ENCODE measurements around the gene KLC3.

KLC3 gene

GRCh38 chr19:45298264-45298663, 42.3 kb upstream of the KLC3 start:
- no peak for TF ChIP-seq CTCF (conservative IDR thresholded peaks at IDR 0.05; ENCODE audit: low read depth, low read length)
- DNase-seq (ENCODE audit: low read depth): no peak
- H3K4me3 ChIP-seq (ENCODE audit: low read length): no peak overlapping the region

- no peak for TF ChIP-seq CTCF (conservative IDR thresholded peaks at IDR 0.05; ENCODE audit: low read depth, low read length)
- H3K4me3 ChIP-seq (ENCODE audit: low read length): no peak overlapping the region
- no peak for DNase-seq (ENCODE audit: low read depth)
Observed at GRCh38 chr19:45299719-45300118, 40.8 kb upstream of the KLC3 start.

GRCh38 chr19:45302416-45302815, 38.1 kb upstream of the KLC3 start:
- H3K4me3 ChIP-seq (ENCODE audit: low read length): no peak overlapping the region
- DNase-seq (ENCODE audit: low read depth): no peak
- TF ChIP-seq CTCF (conservative IDR thresholded peaks at IDR 0.05; ENCODE audit: low read depth, low read length): no peak

GRCh38 chr19:45303269-45304060, 37.1 kb upstream of the KLC3 start:
- no peak for DNase-seq (ENCODE audit: low read depth)
- no peak overlapping the region for H3K4me3 ChIP-seq (ENCODE audit: low read length)
- no peak for TF ChIP-seq CTCF (conservative IDR thresholded peaks at IDR 0.05; ENCODE audit: low read depth, low read length)

GRCh38 chr19:45304141-45304926, 36.2 kb upstream of the KLC3 start:
- DNase-seq (ENCODE audit: low read depth): no peak
- H3K4me3 ChIP-seq (ENCODE audit: low read length): no peak overlapping the region
- TF ChIP-seq CTCF (conservative IDR thresholded peaks at IDR 0.05; ENCODE audit: low read depth, low read length): no peak

- no peak for DNase-seq (ENCODE audit: low read depth)
- H3K4me3 ChIP-seq (ENCODE audit: low read length): no peak overlapping the region
- no peak for TF ChIP-seq CTCF (conservative IDR thresholded peaks at IDR 0.05; ENCODE audit: low read depth, low read length)
Observed at GRCh38 chr19:45305007-45305406, 35.5 kb upstream of the KLC3 start.

All from retinal pigment epithelial cell (primary cell).